CD4-positive, alpha-beta T cell treated with Interleukin-12 subunit alpha and Interleukin-12 subunit beta, for 1 hour (primary cell): Measurements from ENCODE around the gene CTIF.

Experiments used
- DNase-seq: peaks from one replicate; pipeline ENCODE4 v3.0.0-alpha.2; 2020

The CTIF gene

GRCh38 chr18:48623468-48624235 is 84.8 kb downstream of the CTIF start:
- no peak for DNase-seq

DNA sequence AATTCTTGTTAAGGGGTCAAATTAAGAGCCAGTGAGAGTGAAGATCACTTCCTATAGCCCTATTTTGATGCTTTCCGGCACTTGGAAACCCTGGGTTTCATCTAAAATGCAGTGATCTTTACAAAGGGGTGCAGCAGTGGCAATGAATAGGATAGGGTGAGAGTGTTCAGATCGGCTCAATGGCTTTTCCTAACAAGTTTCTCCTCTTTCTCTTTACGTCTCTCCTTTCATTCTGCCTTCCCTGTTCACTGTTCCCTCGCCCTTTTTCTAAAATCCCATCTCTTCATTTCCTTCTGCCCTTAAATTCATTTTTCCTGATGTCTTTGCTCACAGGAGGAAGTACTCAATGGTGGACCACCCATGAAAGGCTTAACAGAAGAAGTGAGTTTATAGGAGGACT is 86.0 kb downstream of the CTIF start:
- DNase-seq, result no peak

DNA sequence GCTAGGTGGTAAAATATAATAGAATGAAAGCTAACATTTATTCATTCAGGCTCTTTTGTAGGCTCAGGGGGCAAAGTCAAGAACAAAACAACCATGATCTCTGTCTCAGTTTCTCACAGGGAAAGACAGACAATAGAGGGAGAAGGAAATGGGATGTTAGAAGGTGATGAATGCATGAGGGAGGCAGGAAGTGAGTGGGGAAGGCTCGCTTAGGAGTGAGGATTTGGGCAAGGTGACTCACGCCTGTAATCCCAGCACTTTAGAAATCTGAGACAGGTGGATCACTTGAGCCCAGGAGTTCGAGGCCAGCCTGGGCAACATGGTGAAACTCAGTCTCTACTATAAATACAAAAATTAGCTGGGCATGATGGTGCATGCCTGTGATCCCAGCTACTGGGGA is 88.4 kb downstream of the CTIF start:
- DNase-seq, result no peak

DNA sequence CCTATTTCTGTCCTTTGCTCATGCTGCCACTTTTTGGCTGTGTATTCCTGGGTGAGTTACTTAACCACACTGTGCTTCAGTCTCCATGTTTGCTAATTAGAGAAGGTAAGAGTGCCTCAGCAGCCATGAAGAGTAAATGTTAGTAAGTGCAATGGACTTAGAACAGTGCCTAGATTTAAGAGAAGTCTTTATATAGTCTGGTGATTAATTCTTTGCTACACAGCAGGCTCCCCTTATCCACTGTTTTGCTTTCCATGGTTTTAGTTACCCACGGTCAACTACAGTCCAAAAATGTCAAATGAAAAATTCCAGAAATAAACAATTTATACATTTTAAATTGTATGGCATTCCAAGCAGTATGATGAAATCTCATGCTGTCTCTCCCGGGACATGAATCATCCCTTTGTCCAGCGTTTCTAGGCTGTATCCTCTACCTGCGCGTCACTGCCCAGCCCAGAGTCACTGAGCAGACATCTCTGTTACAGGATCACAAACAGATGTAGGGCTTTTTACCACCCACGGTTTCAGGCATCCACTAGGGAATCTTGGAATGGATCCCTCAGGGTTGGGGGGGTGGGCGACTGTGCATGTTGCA is 91.0 kb downstream of the CTIF start:
- no peak for DNase-seq

DNA sequence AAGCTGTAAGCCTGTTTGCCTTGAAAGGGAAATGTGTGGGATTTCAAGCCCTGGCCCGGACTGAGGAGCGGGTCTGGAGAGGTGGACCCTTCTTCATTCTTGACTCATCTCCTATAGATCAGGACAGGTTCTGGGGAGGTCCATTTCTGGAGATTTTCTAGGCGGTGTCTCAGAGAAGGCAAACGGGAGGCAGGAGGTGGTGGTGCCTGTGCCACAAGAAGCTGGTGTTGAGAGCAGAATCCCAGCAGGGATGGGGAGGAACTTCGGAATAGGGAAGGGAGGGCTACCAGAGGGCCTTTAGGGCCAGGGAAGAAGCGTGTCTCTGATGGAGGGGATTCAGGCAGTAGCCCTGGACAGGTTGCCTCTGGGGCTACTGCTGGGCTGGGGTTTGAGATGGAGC is 93.0 kb downstream of the CTIF start:
- no peak for DNase-seq

DNA sequence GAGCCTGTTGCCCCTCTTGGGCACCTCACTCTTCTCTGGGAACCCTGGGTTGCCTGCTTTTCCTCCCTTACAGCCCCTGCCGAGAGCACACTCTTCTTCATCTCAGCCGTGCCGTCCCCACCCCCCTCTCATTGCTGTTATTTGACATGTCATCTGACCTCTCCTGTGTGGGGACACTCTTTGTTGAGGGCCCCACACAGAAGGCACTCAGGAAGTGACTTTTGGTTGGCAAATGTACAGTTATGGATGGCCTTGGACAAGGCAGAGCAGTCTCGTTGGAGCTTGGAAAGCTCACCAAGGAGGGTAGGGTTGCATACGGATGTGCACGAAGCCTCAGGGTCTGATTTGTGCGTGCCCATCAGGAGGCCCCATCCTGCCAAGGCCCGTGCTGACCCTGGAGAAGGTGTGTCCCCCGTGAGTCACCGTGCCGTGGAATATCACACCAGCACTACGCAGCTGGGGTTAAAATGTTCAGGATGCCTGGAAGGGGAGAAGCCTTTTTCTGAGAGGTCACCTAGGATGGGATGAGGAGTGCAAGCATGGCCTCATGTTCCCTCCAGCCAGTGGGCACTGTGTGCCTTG is 93.9 kb downstream of the CTIF start:
- DNase-seq, result no peak

GRCh38 chr18:48634491-48634890 is 95.7 kb downstream of the CTIF start:
- no peak for DNase-seq

DNA sequence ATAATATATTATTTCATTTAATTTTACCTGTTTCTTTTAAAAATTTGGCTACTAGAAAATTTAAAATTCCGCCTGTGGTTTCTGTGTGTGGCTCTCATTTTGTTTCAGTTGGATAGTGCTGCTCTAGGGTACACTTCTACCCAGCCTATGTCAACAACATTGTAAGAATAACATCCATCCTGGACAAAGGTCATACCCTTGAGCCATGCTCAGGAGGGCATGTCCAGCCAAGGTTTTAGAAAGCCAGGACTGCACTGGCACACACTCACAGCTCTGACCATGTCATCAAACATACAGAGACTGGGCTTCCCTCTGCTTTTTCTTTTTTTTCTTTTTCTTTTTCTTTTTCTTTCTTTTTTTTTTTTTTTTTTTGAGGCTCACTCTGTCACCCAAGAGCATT is 96.1 kb downstream of the CTIF start:
- DNase-seq, result no peak

DNA sequence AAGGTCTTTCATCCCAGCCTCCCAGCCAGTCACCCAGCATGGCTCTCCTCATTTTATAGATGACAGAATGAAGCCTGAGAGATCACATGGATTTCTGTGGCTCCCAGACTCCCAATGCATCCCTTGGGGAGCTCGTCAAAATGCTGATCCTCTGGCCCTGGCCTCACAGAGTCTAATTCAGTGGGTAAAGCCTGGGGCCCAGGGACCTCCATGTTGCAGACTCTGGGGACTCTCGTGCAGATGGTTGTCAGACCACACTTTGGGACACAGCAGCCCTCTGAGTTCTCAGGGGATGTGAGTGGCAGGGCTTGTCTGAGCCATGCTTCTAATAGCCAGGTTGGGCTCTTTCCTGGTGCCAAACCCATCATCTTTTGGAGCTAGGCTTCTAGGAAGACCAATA is 97.0 kb downstream of the CTIF start:
- DNase-seq, result no peak

GRCh38 chr18:48636436-48636835 is 97.6 kb downstream of the CTIF start:
- DNase-seq, result no peak

DNA sequence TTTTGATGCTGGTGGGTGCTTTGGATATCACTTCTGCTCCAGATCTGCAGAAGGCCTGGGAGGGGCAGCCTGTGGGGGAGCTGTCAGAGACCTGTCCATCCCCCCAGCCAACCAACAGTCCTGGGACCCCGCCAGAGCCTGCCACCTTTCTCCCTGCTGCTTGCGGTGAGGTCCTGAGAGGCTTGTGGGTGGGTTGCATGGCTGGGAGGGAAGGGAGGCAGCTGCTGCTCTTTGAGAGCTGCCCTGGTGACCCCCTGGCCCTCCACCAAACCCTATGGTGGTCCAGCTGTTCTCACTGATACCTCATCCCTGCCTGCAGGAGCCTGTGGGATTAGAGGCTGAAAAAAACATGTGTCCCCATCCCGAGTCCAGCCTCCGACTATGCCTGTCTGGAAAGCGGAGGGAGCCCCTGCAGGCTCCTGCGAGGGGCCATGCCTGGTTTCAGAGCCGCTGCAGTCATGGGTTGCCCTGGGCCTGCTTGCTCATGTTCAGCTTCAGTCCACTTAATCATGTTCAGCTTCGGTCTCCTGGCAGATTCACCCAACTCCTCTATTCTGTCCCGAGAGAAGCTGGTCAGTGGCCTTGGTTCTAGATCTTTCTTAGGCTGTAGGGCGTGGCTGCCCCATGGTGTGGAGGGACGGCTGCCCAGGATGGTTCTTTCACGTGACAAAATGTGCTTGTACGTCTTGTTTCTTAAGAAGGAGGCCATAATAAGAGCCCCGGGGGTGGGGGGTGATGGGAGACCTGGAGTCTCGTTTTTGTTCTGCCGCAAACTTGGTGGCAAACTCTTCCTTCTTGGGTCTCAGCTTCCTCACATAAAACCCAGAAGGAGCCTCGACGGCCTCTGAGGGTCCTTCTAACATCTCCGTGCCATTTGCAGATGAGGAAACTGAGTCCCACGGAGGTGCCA is 98.5 kb downstream of the CTIF start:
- DNase-seq, result no peak

GRCh38 chr18:48638451-48638850 is 99.6 kb downstream of the CTIF start:
- DNase-seq, result no peak

GRCh38 chr18:48638896-48639771 is 100.3 kb downstream of the CTIF start:
- no peak for DNase-seq

GRCh38 chr18:48639772-48640432 is 101.1 kb downstream of the CTIF start:
- no peak for DNase-seq

DNA sequence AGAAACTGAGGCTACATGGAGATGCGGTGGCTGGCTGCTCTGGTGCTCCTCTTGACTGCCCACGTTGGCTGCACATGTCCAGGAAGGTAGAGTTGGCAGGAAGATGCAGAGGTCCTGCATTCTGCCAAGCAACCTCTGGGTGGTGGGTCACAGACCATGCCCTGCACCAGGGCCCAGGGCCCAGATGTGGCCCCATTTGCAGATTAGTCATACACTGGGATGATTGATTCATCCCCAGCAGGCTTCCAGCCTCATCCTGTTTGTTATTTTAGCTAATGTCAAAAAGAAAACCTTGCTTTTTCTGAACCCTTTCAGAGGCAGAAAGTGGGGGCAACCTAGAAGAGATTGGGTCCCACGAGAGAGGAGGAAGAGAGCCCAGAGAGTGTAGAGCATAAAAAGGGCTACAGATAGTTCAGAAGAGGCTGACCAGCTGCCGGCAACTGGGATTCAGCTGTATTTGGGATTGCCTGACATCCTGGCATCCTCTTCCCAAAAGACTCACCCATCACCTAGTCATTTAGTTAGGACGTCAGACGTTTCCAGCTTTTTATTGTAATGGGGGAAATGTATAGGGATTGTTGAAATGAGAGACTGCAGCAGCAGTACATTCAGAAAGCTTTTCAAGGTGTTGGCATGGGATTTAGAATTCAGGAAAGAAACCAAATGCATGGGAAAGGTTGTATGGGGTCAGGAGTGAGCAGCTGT is 101.9 kb downstream of the CTIF start:
- no peak for DNase-seq

GRCh38 chr18:48641981-48642380 is 103.2 kb downstream of the CTIF start:
- no peak for DNase-seq

- no peak for DNase-seq
These were observed 103.7 kb downstream of the CTIF start for GRCh38 chr18:48642503-48642902.

GRCh38 chr18:48643262-48643661 is 104.4 kb downstream of the CTIF start:
- DNase-seq, result no peak

DNA sequence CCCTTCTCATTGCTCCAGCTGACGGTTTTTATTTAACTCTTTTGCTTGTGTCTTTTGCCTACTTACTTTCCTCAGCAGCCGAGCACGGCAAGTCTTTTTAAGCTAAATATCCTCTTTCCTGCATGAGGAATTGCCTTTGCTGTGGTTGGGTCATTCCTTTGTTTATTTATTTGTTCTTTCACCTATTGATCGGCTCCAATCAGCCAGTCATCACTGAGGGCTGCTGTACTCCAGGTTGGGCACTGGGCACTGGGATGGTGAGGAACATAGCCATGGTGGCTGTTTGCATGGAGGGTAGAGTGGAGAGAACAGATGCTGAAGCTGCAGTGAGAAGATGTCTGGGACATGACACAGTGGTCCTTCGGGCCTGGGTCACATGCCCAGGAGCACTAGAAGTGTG is 105.2 kb downstream of the CTIF start:
- DNase-seq, result no peak

DNA sequence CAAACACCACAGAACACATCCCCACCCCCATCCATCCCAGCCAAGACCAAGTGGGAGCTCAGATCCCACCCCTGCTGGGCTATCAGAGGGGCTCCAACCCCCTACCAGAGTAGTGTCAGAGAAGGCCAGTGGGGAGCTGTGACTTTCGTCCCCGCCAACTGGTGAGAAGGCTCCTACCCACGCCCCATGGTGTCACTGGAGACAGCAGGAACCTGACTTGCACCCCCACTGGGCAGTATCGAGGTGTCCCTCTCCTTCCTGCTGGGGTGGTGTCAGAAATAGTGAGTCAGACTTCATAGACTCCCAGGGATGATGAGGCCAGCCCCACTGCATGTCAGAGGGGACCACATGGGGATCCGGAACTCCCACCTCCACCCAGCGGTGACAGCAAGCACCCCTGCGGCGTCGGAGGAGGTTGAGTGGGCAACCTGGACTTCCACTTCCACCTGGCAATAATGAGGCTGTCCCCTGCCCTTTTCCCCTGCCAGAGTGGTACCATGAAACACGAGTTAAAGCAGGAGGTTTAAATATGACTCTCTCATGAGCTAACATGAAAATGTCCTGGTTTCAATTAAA is 106.7 kb downstream of the CTIF start:
- no peak for DNase-seq

- no peak for DNase-seq
These were observed 108.1 kb downstream of the CTIF start for GRCh38 chr18:48646976-48647375.
